ENCODE data around the gene ORAI1. TPM values are rescaled to one million over a fixed set of nuclear protein-coding genes. Genes with fewer than 3 reads are reported as not detected.
A peak's percentile ranks its signal among the peaks of the same experiment; 100 is the strongest.

Gene ORAI1
- total and polyA plus RNA-seq, 8 donors: 8.9 to 39.5 (median 13.0) TPM

DNA sequence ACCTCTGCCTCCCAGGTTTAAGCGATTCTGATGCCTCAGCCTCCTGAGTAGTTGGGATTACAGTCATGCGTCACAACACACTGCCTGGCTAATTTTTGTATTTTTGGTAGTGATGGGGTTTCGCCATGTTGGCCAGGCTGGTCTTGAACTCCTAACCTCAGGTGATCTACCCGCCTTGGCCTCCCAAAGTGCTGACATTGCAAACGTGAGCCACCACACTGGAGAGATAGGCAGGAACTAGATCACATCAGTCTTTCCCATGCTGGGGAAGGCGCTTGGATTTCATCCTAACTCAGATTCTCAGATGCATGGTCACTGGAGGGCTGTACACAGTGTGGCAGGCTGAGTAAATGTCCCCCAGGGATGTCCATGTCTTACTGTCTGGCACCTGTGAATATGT, 18.0 kb upstream of the ORAI1 start:
- H3K27me3 ChIP-seq: no peaks in the 10 kb centered on the region
- DNase-seq (peak in 1 of 4 donors; percentile 3), ATAC-seq (no peak)
- no peaks in the 10 kb centered on the region for H3K4me1 ChIP-seq
- H3K36me3 ChIP-seq: no peaks in the 10 kb centered on the region
- H3K27ac ChIP-seq: no peak overlapping the region
- no peak overlapping the region for H3K4me3 ChIP-seq
- H3K9me3 ChIP-seq: no peaks in the 10 kb centered on the region
- TF ChIP-seq, protein P1, sequence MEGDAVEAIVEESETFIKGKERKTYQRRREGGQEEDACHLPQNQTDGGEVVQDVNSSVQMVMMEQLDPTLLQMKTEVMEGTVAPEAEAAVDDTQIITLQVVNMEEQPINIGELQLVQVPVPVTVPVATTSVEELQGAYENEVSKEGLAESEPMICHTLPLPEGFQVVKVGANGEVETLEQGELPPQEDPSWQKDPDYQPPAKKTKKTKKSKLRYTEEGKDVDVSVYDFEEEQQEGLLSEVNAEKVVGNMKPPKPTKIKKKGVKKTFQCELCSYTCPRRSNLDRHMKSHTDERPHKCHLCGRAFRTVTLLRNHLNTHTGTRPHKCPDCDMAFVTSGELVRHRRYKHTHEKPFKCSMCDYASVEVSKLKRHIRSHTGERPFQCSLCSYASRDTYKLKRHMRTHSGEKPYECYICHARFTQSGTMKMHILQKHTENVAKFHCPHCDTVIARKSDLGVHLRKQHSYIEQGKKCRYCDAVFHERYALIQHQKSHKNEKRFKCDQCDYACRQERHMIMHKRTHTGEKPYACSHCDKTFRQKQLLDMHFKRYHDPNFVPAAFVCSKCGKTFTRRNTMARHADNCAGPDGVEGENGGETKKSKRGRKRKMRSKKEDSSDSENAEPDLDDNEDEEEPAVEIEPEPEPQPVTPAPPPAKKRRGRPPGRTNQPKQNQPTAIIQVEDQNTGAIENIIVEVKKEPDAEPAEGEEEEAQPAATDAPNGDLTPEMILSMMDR (IDR thresholded peaks at IDR 0.05): no peak
- intact Hi-C loops (cut with DNase I): no loop called here

DNA sequence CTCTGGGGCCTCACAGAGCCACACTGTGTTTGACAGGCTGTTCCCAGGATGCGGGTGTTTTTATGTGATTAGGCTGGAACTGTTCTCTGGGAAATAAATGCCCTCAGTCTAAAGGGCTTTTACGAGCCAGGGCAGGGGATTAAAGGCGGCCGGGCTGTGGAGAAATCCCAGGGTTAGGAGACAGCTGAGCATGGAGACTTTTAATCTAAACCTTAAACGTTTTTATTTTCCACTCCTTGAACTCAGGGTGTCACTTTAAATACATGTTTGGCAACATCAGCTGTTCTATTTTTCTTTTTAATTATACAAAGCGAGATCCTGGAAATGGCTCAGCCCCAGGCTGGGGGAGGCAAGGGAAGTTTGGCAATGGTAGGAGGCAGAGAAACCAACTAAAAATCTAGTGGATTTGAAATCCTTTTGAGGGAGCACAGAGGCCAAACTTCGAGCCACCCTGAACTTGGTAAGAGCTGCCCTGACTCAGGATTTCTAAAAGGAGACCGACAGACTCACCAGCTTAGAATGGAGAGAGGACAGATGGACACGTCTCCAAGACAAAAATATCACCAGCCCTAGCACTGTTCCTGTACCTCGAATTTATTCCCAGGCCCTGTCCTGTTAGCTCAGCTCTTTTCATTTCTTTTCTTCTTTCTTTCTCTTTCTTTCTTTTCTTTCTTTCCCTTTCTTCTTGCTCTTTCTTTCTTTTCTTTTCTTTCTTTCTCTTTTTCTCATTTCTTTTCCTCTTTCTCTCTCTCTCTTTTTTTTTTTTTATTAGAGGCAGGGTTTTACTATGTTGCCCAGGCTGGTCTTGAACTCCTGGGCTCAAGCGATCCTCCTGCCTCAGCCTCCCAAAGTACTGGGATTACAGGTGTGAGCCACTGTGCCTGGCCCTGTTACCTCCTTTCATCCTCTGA, 15.8 kb upstream of the ORAI1 start:
- peak overlapping the region in 1 of 2 donors; percentile 49 for H3K27ac ChIP-seq
- TF ChIP-seq, protein P1 (IDR thresholded peaks at IDR 0.05): no peak
- no peaks in the 10 kb centered on the region for H3K27me3 ChIP-seq
- H3K36me3 ChIP-seq: no peaks in the 10 kb centered on the region
- DNase-seq (peak in 2 of 4 donors; percentile 41 to 50), ATAC-seq (no peak)
- intact Hi-C loops (cut with DNase I): no loop called here
- H3K4me3 ChIP-seq: no peak overlapping the region
- no peaks in the 10 kb centered on the region for H3K9me3 ChIP-seq
- no peaks in the 10 kb centered on the region for H3K4me1 ChIP-seq

DNA sequence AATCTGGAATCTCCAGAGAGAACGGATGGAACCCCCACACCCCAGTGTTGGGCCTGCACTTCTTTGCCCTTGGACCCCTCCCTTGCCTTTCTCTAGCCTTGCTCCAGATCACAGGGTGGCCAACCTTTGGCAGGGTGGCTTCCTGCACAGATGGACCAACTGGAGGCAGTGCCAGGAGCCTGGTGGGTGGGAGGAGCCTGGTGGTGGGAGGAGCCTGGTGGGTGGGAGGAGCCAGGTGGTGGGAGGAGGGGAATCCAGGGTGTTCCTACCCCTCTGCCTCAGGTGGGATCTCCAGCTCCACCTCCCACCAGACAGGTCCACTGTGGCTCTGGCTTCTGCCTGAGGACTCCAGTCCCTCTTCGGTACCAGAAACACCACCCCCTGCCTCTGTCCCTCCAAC, 15.0 kb upstream of the ORAI1 start:
- no peaks in the 10 kb centered on the region for H3K4me1 ChIP-seq
- TF ChIP-seq, protein P1 (IDR thresholded peaks at IDR 0.05): no peak
- no peaks in the 10 kb centered on the region for H3K27me3 ChIP-seq
- no peaks in the 10 kb centered on the region for H3K36me3 ChIP-seq
- no peak overlapping the region for H3K27ac ChIP-seq
- DNase-seq (no peak), ATAC-seq (no peak)
- no peak overlapping the region for H3K4me3 ChIP-seq
- intact Hi-C loops (cut with DNase I): no loop called here
- no peaks in the 10 kb centered on the region for H3K9me3 ChIP-seq

DNA sequence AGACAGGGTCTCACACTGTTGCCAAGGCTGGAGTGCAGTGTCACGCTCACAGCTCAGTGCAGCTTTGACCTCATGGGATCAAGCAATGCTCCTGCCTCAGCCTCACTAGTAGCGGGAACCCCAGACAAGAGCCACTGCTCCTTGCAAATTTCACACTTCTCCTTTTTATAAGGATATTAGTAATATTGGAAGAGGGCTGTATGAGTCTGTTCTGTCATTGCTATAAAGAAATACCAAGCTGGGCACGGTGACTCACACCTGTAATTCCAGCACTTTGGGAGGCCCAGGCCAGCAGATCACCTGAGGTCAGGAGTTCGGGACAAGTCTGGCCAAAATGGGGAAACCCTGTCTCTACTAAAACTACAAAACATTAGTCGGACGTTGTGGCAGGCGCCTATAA, 12.9 kb upstream of the ORAI1 start:
- DNase-seq (no peak), ATAC-seq (no peak)
- TF ChIP-seq, protein P1 (IDR thresholded peaks at IDR 0.05): no peak
- no peaks in the 10 kb centered on the region for H3K36me3 ChIP-seq
- no peak overlapping the region for H3K4me3 ChIP-seq
- intact Hi-C loops (cut with DNase I): no loop called here
- H3K4me1 ChIP-seq: no peaks in the 10 kb centered on the region
- no peaks in the 10 kb centered on the region for H3K27me3 ChIP-seq
- no peak overlapping the region for H3K27ac ChIP-seq
- H3K9me3 ChIP-seq: no peaks in the 10 kb centered on the region

DNA sequence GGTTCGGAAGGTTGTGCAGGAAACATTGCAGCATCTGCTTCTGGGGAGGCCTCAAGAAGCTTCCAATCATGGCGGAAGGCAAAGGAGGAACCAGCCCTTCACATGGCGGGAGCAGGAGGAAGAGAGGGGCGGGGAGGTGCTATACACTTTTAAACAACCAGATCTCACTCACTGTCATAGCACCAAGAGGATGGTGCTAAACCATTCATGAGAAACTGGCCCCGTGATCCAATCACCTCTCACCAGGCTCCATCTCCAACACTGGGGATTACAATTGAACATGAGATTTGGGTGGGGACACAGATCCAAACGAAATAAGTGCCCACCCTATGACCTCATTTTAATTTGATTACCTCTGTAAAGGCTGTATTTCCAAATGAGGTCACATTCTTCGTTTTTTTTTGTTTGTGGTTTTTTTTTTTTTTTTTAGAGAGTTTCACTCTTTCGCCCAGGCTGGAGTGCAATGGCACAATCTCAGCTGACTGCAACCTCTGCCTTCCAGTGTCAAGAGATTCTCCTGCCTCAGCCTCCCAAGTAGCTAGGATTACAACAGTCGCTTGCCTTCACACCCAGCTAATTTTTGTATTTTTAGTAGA, 11.4 kb upstream of the ORAI1 start:
- TF ChIP-seq, protein P1 (IDR thresholded peaks at IDR 0.05): no peak
- ATAC-seq: no peak
- intact Hi-C loops (cut with DNase I): no loop called here

More for the DNA sequence above, 11.4 kb upstream of the ORAI1 start:
- Histone ChIP-seq H3K4me1 (no peaks in the 10 kb centered on the region), H3K27me3 (no peaks in the 10 kb centered on the region), H3K9me3 (no peaks in the 10 kb centered on the region), H3K36me3 (no peaks in the 10 kb centered on the region), H3K27ac (no peak overlapping the region), H3K4me3 (no peak overlapping the region)
- DNase-seq: no peak

Measured in left lung (tissue), 10 donors.